Ovary (tissue), 9 donors: ENCODE measurements around the gene SH2B3. TPM values are rescaled to one million over a fixed set of nuclear protein-coding genes. Genes with fewer than 3 reads are reported as not detected.

Experiments used
- DNase-seq, 5 donors: peaks; one replicate each; pipeline ENCODE4 v3.0.0-alpha.2; 2019 to 2020
- H3K27ac ChIP-seq, 2 donors: fragments of 200-600 bp; one replicate each; pipeline versions ENCODE4 v1.5.1 to v1.8.0; 2019 to 2022
- H3K27me3 ChIP-seq: fragments of 200-600 bp; one replicate; pipeline ENCODE4 v1.8.0; 2022
- H3K36me3 ChIP-seq: fragments of 200-600 bp; sonication (generic); one replicate; pipeline ENCODE4 v1.5.1; 2019
- H3K4me1 ChIP-seq: one replicate; pipeline ENCODE4 v1.8.1; 2013; ENCODE audit warnings: mild to moderate bottlenecking, moderate library complexity; ENCODE audit not compliant: insufficient read depth
- H3K4me3 ChIP-seq: fragments of 200-600 bp; sonication (generic); one replicate; pipeline ENCODE4 v1.5.1; 2017
- H3K9me3 ChIP-seq, 2 donors: fragments of 200-600 bp in 1 of 2; sonication (generic) in 1 of 2; one replicate each; pipeline versions ENCODE4 v1.5.1 to v1.8.1; 2013 to 2019; ENCODE audit warnings: mild to moderate bottlenecking in 1 of 2, moderate library complexity in 1 of 2
- CTCF ChIP-seq, 3 donors: fragments of 450-650 bp in 2 of 3; fragments of 200-600 bp in 1 of 3; IDR thresholded peaks; one replicate each; pipeline versions ENCODE4 v1.5.1 to v1.8.0; 2016 to 2022; ENCODE audit warnings: antibody characterized with exemption in 3 of 3, mild to moderate bottlenecking in 1 of 3
- EP300 ChIP-seq: sonication (generic); formaldehyde crosslinking; IDR thresholded peaks from one replicate; pipeline ENCODE4 v1.6.1; 2017; ENCODE audit warnings: antibody characterized with exemption
- POLR2A ChIP-seq: fragments of 450-650 bp; IDR thresholded peaks from one replicate; pipeline ENCODE4 v1.6.1; 2017; ENCODE audit warnings: antibody characterized with exemption, mild to moderate bottlenecking, moderate library complexity
- WGBS, 3 donors: extraction: QIAGEN DNeasy Blood & Tissue Kit in 1 of 3; methylation state at CpG; one replicate each; pipeline versions ENCODE4 v1.1.5 to v1.1.7; 2013 to 2017; 5-methylcytosine and 5-hydroxymethylcytosine counted together
- intact Hi-C, 4 donors: fragments of 100-400 bp; cut with DNase I; formaldehyde crosslinking; loops; one replicate each; pipeline versions ENCODE4 v1.11.0 to v1.15.1; 2022 to 2023
- polyA plus RNA-seq, 2 donors: library from polyadenylated mRNA; stranded (reverse); fragments of 200-250 nt in 1 of 2; fragments of 350-450 nt in 1 of 2; fragmentation: Illumina TruSeq in 1 of 2; extraction: RNeasy Lipid Tissue Mini Kit (QIAGEN cat#74804) in 1 of 2; gene quantifications; one replicate each; pipeline ENCODE4 v1.2.3, GENCODE V29; 2013 to 2014
- total RNA-seq, 7 donors: library from RNA; depleted of rRNA in 2 of 7; stranded (reverse); fragments of >200 nt in 2 of 7; fragmentation: NEBNext Ultra II Directional in 3 of 7; extraction: Animal tissue kit (Norgen Biotek cat#: 25700) in 3 of 7; gene quantifications; one replicate each; pipeline versions ENCODE4 v1.1.0 to v1.2.4, GENCODE V29; 2016 to 2023
- donor health status: DM: no; HTN: no; CAD: no; lungs with moderate emphysema.
- donor health status: DM: no; HTN: no; CAD: no.
- donor health status: Bipolar disorder and iron deficiency.
- donor health status: DM: yes; HTN: yes; CAD: no.
- donor health status: DM: no; HTN: no; CAD: no.
- donor health status: DM: yes; HTN: yes; CAD: no.

The SH2B3 gene
- total and polyA plus RNA-seq, 9 donors, result 7.2 to 24.0 (median 14.3) TPM

DNA sequence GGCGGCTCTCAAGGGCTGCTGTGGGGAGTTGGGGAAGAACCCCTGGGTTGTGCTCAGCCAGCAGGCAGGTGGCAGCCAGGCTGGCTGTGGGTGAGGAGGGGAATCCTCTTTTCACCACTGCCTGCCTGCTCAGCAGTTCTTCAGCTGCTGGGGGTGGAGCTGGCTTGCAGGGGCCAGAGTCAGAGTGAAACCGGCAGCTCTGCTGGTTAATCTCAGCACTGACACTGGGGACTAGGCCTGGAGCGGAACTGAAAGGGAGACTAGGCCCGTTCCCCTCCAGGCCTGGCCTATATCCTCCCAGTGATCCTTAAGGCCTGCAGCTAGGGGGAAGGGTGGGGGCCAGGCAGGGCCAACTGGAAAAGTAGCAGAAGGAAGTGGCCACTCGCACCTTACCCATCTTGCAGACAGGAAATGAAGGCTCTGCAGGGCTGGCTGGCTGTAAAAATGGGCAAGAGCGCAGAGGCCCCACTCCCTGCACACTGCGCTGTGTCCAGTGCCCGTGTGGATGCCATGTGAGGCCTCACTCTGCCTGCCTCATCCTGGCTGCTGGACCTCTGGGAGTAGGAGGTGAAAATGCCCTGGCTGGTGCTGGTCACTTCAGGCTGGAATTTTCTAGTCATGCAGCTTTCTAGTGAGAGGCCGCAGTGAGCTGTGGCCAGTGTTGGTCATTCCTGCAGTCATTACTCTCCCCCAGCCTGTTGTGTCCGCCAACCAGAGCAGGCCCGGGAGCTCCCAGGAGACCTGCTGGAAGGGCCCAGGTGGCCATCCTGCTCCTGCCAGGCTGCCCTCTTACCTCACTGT is 39.4 kb downstream of the SH2B3 start:
- intact Hi-C loops, result loop anchor here in 2 of 4 donors (5.0 kb wide), 1 partner anchor 38 kb away; the partner anchor contains the start of gene SH2B3 (in 2 of the 2)
- no peaks in the 10 kb centered on the region for H3K36me3 ChIP-seq

GRCh38 chr12:111445726-111446581 is 40.2 kb downstream of the SH2B3 start:
- H3K4me1 ChIP-seq, result peaks cover 6% of the 10 kb centered on the region
- no peaks in the 10 kb centered on the region for H3K27me3 ChIP-seq
- no peaks in the 10 kb centered on the region for H3K36me3 ChIP-seq
- TF ChIP-seq POLR2A (no peak), CTCF (IDR thresholded peaks at IDR 0.05) (no peak), EP300 (no peak)
- intact Hi-C loops, result loop anchor here in 2 of 4 donors (5.0 kb wide), 1 partner anchor 39 kb away; the partner anchor contains the start of gene SH2B3 (in 2 of the 2)
- no peak overlapping the region for H3K27ac ChIP-seq
- DNase-seq, result peak in 3 of 5 donors; percentile 55 to 79 (median 73)
- WGBS, 3 donors, result 15 to 22% (median 17%) methylated on average over 6 of the region's 6 CpGs
- no peak overlapping the region for H3K4me3 ChIP-seq
- no peaks in the 10 kb centered on the region for H3K9me3 ChIP-seq

More for the DNA sequence above, 39.4 kb downstream of the SH2B3 start:
- Histone ChIP-seq H3K9me3 (no peaks in the 10 kb centered on the region), H3K27me3 (no peaks in the 10 kb centered on the region), H3K4me3 (no peak overlapping the region), H3K27ac (no peak overlapping the region), H3K4me1 (peaks cover 6% of the 10 kb centered on the region)
- no peak for TF ChIP-seq CTCF (IDR thresholded peaks at IDR 0.05)
- TF ChIP-seq POLR2A, result no peak
- no peak for TF ChIP-seq EP300
- peak in 2 of 5 donors; percentile 22 to 39 for DNase-seq
- 61 to 68% (median 63%) methylated on average over 11 of the region's 11 CpGs for WGBS, 3 donors

GRCh38 chr12:111446631-111447570 is 41.2 kb downstream of the SH2B3 start:
- Histone ChIP-seq H3K27ac (no peak overlapping the region), H3K4me1 (peaks cover 6% of the 10 kb centered on the region), H3K4me3 (no peak overlapping the region), H3K9me3 (no peaks in the 10 kb centered on the region), H3K36me3 (no peaks in the 10 kb centered on the region), H3K27me3 (no peaks in the 10 kb centered on the region)
- 79 to 83% (median 81%) methylated on average over 20 of the region's 20 CpGs for WGBS, 3 donors
- DNase-seq, result no peak
- TF ChIP-seq EP300, result no peak
- TF ChIP-seq POLR2A, result no peak
- TF ChIP-seq CTCF (IDR thresholded peaks at IDR 0.05), result no peak
- intact Hi-C loops, result loop anchor here in 2 of 4 donors (5.0 kb wide), 1 partner anchor 40 kb away; the partner anchor contains the start of gene SH2B3 (in 2 of the 2)
